GM18508 (cell line): Measurements from ENCODE around the gene NME4.
"Not testable (repeated sequence)": the region's sequence is repeated elsewhere in the genome, so short reads cannot be mapped to it uniquely, and the experiment has no call there.

ENCODE experiments used
- ATAC-seq: cut with Tn5 transposase; IDR thresholded peaks from one replicate; pipeline ENCODE4 v1.9.1; 2021; ENCODE audit warnings: moderate number of reproducible peaks; ENCODE audit not compliant: insufficient read depth, unreplicated experiment

The NME4 gene

DNA sequence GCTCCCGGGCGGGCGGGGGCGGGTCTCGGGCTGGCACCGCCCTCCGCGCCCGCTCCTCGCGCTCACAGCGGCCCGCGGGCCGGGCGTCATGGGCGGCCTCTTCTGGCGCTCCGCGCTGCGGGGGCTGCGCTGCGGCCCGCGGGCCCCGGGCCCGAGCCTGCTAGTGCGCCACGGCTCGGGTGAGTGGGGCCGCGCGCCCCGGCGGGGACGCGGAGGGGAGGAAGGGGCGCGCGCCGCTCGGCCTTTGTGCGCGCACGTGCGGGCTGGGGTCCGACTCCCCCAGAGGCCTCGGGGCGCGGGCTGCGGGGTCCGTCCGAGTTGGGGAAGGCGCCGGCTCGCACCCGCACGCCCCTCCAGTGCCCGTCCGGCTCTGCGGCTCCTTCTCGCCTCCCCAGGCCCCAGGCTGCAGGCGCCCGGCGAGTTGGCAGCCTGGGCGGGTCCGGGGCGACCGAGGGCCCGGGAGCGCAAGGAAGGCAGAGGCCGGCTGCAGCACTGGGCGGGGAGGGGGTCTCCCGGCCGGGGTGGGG, at the start of gene NME4:
TSS of gene NME4 (plus strand) at position 65 of the 527 bp plus-strand sequence. CDS start at position 89, 24 bp downstream.
- no peak for ATAC-seq

DNA sequence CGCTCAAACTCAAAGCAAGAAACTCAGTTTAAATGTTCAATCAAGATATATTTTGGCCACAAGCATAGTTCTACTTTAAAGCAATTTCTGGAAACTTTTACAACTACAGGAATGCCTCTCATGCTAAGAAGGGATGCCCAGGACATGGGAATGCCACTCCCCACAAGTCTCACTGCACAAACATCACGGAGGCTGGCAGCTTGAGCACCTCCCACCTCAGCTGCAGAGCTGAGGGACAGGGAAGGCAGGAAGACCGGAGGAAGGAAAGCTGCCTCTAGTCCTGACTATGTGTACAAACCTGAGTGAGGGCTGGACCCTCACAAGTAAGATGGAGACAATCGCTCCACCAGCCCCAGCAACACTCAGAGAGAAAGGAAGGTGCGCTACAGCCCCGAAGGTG, 49.8 kb upstream of the NME4 start:
- ATAC-seq = no peak

DNA sequence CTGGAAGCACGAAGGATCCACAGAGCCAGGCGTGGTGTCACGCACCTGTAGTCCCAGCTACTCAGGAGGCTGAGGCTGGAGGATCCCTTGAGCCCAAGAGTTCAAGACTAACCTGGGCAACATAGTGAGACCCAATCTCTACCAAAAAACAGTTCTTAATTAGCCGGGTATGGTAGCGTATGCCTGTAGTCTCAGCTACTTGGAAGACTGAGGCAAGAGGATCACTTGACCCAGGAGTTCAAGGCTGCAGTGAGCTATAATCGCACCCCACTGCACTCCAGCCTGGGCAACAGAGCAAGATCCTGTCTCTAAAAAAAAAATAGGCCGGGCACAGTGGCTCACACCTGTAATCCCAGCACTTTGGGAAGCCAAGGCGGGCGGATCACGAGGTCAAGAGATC, 48.5 kb upstream of the NME4 start:
- ATAC-seq = not testable (repeated sequence)

DNA sequence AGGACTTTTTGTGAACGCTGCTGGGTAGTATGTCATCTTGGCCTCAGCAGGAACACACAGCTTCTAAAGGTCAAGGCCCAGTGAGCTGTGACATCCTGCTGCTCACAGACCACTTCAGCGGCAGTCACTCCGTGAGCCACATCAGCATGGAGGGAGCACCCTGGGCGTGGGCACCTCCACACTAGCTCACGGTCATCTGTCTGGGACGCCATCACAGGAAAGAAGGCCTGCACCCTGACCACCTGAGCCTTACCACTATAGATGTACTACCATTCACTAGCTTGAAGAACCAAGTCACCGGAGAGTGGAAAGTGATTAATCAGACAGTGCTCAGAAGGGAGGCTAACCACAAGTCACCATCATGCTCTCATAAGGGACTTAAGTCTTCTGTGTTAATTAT, 47.8 kb upstream of the NME4 start:
- no peak for ATAC-seq

DNA sequence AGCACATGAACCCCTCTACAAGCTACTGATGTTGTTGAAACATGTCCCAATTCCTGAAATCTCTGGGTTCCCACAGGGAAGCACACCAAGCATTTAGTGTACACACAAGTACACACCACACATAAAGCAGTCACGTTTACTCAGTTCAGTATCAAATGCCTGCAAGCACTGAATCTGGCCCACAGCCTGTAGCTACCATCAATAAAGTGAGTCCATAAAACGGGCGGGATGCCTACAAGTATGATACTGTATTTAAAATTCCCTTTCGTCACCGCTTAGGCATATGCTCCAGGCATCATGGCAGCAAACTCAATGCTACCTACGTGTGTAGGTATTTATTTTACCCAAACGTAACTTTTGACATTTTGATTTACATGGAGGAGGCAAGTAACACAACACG, 46.8 kb upstream of the NME4 start:
- no peak for ATAC-seq

DNA sequence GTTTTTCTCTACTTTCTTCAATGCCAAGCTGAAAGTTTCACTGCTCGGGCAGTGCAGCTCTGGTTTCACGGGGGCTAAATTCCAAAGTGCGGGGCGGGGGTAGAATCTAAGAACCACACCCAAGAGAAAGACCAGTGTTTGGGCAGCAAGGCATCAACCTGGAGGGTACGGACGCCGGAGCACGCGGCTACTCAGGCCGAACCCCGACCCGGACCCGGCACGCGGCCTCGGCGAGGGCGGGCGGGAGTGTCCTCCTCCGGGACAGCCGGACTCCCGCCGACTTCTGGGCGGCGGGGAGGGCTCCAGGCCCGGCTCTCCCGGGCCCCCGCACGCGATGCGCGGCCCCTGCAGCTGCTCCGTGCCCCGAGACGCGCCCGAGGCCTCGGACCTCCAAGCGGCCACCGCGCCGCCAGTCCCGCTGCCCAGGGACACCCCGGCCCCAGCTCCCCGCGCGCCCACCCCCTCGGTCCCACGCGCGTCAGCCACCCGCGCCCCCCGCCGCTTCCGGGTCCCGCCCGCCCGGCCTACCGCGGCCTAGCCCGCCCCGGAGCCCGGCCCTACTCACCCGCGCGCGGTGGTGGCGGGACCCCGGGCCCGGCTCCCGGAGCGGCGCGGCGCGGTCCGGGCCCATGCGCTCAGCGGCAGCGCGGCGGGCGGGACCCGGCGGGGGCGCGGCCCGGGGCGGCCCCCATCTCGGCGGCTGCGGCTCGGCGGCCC, 45.0 kb upstream of the NME4 start:
- no peak for ATAC-seq

DNA sequence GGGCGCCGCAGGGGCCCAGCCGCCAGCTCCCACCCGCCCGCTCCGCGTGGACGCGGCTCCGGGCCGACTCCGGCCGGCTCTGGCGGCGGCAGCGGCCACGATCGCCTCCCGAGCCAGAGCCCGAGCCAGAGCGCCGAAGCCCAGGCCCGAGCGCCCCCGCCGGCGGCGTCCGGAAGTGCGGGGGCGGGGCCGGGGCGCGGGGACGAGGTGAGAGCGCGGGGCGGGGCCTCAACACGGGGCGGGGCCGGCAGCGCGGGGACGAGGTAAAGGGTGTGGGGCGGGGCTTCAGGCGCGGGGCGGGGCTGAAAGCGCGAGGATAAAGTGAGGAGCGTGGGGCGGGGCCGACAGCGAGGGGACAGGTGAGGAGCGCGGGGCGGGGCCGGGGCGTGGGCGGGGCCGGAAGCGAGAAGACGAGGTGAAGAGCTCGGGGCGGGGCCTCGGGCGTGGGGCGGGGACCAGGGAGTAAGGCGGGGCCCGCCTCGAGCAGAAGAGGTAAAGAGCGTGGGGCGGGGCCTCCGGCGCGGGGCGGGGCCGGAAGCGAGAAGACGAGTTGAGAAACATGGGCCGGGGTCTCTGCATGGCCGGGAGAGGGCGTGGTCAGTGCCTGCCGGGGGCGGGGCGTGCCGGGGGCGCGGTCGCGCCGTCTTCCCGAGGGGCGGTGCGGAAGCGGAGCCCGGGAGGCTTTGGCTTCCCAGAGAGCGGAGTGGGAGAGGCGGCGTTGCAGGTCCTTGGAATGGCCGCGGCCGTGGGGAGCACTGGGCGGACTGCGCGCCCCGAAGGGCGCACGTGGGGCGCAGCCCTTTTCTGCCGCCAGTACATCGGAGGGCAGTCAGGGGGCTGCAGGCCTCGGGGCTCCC, 44.2 kb upstream of the NME4 start, which contains the start of gene AXIN1:
TSS of gene AXIN1 (minus strand) at position 177 of the 857 bp plus-strand sequence. CDS start 5,698 bp downstream, outside the sequence.
- ATAC-seq = no peak

DNA sequence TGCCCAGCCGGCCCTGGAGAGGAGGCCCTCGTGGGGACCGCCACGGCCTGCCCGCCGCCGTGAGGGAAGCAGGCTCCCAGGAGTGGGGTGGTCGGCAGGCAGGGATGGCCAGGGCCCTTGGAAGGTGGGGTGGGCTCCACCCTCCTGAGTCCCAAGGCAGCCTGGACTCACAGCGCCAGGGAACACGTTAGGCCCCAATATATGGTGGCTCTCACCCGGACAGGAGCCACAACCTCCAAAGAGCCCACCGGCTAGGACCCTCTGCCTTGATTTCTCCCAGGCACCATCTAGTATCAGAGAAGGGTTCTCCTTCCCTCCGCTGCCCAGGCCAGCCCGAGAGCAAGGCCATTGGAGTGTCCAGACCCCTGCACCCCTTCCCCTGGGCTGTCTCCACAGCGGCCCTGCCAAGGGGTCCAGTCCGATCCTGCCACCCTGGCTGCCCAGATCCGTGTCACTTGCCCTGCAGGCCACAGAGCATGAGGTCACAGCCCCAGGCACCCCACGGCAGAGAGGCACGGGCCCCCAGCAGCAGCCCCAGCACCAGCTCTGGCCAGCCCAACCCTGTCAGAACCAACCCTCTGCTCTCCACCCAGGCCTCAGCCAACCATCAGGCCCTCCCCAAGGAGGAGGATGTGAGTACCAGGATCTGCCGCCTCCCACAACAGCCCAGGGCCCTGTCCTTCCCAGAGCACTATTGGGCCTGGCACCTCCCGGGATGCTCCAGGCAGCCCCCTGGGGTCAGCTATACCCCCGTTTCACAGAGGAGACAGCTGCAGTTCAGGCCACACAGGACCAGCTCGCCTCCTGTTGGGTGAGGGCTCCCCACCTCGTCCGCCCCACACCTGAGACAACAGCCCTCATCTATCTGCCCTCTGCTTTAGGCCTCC, 43.4 kb upstream of the NME4 start:
- ATAC-seq = no peak

DNA sequence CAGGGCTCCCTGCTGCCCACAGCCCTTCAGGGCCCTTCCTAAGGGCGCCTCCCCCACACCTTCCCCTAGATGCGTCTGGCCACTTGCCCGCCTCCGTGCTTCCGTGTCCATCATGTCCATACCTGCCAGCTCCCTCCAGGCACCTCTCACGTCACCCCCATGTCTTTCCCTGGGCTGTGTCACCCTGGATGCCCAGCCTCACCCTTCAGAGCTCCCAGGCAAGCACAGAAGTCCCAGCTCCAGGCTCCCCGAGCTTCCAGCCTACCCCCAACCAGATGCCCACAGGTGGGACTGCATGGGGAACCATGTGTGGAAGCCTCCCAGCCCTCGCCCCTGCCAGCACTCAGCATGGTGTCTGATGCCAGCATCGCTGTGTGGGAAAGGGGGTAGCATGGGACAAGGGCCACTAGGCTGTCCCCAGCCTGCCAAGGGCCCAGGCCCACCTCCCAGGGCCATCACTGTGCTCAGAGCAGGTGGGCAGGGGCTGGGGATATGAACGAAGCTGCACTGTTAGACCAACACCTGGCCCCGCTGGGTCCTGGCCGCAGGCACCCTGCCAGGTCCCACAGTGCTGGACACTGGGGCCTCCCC, 42.6 kb upstream of the NME4 start:
- no peak for ATAC-seq

DNA sequence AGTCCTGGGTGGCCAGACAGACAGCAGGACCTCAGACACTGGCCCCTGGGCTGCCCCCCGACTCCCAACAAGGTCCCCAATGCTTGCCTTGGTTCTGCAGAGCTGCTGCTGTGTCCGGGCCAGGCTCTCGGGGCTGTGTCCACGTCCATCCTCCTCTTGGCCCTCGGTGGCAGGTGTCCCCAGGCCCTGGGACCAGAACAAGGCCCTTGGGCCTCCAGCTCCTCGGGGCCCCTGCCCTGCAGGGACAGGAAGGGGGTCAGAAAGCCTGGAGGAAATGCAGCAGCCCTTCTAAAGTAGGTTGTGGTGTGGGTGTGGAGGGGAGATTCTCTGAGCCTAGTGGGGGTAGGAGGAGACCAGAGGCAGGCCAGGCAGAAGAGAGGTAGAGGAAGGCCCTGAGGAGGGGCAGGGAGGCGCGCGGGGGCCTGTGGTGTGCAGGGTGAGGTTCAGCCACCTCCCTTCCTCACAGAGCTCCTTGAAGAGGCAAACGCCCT, 42.0 kb upstream of the NME4 start:
- ATAC-seq = no peak

DNA sequence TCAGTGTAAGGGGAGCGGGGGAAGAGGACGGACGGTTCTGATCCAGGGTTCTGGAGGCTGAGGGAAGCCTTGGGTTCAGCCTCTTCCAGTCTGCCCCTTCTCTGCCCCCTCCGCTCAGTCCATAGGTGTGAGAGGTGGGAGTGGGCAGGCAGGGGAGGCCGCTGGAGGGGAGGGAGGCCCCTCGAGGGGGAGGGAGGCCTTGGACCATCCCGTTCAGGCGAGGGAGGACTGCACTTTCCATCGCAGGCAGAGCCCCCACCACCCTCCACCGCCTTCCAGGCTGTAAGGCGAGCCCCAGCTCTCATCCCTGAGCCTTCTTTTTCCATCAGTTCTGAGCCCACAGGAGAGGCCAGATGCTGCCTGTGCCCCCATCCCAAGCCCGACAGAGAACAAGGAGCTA, 40.3 kb upstream of the NME4 start:
- no peak for ATAC-seq

DNA sequence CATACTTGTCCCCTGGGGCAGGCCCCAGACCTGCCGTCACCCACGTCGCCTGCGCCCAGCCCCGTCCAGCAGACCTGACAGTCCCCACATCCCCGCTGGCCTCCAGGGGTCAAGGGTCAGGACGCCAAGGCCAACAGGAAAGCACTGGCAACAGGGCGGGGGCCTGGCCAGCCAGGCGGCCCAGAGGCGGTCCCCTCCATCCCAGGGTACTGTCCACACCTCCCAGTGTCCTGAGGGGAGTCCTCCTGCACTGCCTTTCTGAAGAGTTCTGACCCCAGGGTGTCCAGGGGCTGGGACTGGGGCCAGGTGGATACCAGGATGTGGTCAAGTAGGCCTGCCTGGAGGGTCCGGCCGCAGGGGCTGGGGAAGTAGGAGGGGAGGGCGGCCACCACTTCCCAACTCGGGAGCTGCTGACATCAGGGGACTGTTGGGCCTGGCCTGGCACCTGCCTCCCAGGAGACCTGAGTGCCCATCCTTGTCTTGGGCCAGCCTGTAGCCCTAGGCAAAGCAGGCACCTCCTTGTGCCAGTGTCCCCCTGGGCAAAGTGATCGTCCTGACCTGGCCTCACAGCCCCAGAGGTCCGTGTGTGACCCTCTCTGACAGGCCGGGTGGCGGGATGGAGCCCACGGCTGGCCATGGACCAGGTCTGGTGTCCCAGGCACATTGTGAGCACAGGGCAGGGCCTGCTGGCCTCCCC, 37.8 kb upstream of the NME4 start:
- ATAC-seq = no peak

DNA sequence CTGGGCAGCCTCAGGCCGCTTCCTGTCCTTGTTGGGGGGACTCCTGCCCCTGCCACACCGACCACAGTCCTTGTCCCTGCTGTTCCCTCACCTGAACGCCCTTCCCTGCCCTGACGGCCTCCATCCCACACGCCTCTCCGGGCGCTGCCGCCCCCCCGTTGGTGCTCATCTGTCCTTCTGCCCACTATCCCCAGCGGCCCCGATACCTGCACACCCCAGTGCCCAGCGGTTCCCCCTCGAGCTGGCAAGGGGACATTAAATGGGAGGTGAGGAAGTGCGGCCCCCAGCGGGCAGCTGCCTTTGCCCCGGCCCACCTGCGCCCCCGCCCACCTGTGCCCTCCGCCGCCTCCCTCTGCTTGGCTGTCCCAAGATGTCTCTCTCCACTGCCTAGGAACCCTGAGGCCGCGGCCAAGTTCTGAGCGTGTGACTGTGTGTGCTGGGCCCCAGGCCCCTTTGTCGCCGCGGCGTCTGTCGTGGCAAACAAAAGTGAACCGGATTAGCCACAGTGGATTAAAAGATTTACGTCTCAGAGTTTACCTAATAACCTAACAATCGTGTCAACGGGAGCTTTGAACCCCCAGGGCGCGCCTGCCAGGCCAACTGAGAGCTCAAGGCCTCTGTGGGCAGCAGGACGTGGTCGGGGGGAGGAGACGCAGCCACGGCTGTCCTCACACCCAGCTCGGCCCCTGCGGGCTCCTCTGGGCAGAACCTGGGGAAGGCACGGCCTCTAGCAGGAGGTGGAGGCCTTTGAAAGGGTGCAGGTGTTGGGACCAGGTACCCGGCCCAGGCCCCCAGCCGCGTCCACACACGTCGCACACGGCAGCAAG, 36.9 kb upstream of the NME4 start:
- ATAC-seq = no peak

DNA sequence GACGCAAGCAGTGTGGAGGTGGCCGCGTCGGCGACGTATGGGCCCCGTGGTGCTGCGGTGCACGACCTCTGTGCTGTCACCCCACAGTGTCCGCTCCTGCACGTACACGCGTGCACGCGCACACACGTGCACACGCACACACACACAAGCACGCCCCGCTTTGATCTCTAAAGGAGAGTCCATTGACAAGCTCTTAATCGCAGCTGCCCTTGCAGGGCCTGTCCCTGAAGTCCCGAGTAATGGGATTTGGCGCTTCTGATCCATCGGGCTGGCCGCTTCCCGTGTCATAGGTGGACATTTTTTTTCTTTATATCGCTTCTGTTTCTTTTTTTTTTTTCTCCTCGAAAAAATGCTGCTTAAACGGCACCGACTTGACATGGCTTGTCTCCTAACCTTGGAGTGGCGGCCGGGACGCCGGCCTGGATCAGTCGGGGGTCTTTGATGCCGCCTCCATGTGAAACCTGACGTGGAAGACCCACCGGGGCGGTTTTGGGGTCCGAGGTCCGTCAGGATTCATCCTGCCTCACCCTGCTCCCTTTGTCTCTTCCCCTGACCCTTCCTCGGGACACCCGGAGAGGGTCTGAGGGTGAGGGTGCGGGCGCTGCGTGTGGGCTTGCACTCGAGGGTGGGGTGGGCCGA, 36.2 kb upstream of the NME4 start:
- no peak for ATAC-seq

DNA sequence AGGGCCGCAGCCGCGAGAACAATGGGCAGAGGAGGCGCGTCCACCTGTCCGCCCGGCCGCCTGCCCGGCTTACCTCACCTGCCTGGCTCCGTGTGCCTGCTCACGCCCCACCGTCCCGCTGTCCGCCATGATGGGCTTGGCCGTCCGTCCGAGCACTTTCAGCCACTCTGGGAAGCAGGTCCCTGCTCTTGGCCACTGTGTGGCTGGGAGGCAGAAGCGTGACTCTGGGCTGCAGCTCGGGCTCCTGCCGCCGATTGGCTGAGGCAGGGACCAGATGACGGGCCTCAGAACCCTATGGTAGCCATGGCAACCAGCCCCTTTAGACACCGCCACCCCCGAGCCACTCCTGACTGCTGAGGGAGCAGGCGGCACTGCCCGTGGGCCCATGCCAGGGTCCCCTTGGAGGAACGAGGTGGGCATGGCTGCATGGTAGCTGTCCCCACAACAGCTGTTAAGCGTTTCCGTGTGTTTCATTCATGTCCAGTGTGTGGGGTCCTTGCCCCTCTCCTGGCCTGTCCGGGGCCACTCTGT, 35.6 kb upstream of the NME4 start:
- no peak for ATAC-seq

DNA sequence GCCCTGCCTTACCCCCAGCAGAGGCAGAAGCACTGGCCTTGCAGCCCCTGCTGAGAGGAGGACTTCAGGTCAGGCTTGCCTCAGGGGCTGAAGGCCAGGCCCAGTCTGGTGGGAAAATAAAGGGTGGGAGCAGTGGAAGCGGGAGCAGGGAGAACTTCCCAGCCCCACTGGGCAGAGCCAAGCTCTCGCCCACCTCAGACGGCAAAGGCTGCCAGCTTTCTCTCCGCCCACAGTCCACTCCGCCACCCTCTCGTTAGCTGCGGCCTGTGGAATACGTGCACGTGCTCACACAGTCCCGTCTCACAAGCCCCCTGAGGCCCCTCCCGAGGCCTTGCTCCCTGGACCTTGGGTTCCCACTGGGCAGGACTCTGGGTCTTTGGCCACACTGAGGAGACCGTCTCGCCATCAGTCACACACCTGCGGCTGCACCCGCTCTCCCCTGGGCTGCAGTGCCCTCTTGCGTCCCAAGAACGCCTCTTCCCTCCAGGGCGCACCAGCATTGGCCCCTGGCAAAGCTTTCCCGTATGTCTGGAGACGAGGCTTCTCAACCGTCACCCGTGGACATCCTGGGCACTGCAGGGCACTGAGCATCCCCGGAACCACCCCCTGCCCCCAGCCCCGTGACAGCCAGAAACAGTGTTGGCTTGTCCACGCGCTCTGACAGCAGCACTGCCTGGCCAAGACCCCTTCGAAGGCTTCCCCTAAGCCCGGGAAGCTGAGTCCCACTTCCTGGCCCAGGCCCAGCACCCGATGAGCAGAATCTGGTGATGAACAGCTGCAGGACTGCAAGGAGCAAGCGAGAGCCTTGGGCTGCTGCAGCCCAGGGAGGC, 34.9 kb upstream of the NME4 start:
- ATAC-seq = no peak

DNA sequence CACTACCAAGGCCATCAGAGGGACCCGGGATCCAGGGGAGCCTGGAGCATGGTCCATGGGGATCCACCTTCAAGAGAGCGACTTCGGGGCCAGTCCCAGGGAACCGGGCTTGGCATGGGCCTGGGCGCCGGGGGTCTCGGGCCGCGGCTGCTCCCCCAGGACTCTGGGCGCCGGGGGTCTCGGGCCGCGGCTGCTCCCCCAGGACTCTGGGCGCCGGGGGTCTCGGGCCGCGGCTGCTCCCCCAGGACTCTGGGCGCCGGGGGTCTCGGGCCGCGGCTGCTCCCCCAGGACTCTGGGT, 34.3 kb upstream of the NME4 start:
- ATAC-seq = not testable (repeated sequence)
